SJSA1 (cell line): Measurements from ENCODE around the gene DNAJC9. TPM values are rescaled to one million over a fixed set of nuclear protein-coding genes. Genes with fewer than 3 reads are reported as not detected.
"Not testable (repeated sequence)": the region's sequence is repeated elsewhere in the genome, so short reads cannot be mapped to it uniquely, and the experiment has no call there.

ENCODE experiments used
- DNase-seq, 2 experiments: peaks; one replicate each; pipeline ENCODE4 v3.0.0-alpha.2; 2015 to 2020; ENCODE audit warnings: low spot score in 2 of 2, low read depth in 1 of 2
- H3K27ac ChIP-seq: fragments of 250-450 bp; sonication (Bioruptor Pico); 2 replicates; pipeline ENCODE4 v1.5.1; 2020; ENCODE audit warnings: mild to moderate bottlenecking, moderate library complexity
- H3K27me3 ChIP-seq: fragments of 250-450 bp; sonication (Bioruptor Pico); replicated peaks from 2 replicates; pipeline ENCODE4 v1.5.1; 2020; ENCODE audit warnings: mild to moderate bottlenecking, moderate library complexity
- H3K36me3 ChIP-seq: fragments of 250-450 bp; sonication (Bioruptor Pico); 2 replicates; pipeline ENCODE4 v1.5.1; 2020; ENCODE audit warnings: mild to moderate bottlenecking
- H3K4me1 ChIP-seq: fragments of 250-450 bp; sonication (Bioruptor Pico); replicated peaks from 2 replicates; pipeline ENCODE4 v1.6.1; 2021; ENCODE audit warnings: mild to moderate bottlenecking
- H3K4me3 ChIP-seq: fragments of 250-450 bp; sonication (Bioruptor Pico); 2 replicates; pipeline ENCODE4 v1.5.1; 2020; ENCODE audit warnings: mild to moderate bottlenecking
- H3K9me3 ChIP-seq: fragments of 250-450 bp; sonication (Bioruptor Pico); replicated peaks from 2 replicates; pipeline ENCODE4 v1.5.1; 2020; ENCODE audit warnings: mild to moderate bottlenecking
- total RNA-seq: library from RNA; depleted of rRNA; stranded (reverse); fragments of >200 nt; shearing (Covaris generic); gene quantifications from 2 replicates; pipeline ENCODE4 v1.2.3, GENCODE V29; 2014; rRNA removed

Gene DNAJC9, protein sequence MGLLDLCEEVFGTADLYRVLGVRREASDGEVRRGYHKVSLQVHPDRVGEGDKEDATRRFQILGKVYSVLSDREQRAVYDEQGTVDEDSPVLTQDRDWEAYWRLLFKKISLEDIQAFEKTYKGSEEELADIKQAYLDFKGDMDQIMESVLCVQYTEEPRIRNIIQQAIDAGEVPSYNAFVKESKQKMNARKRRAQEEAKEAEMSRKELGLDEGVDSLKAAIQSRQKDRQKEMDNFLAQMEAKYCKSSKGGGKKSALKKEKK
- total RNA-seq = 85.5 and 106 TPM in 2 replicates

GRCh38 chr10:73246646-73247508 lies at the start of gene DNAJC9:
DNAJC9 (minus strand) TSS chr10:73247255; CDS start chr10:73247189, 66 bp downstream.
- peak; percentile 95 to 96 for DNase-seq
- H3K27ac ChIP-seq = peak within 1 kb of the TSS; percentile 87
- no peaks in the 10 kb centered on the region for H3K9me3 ChIP-seq
- peaks cover 22% of the 10 kb centered on the region for H3K4me1 ChIP-seq
- peaks cover 79% of the 10 kb centered on the region for H3K36me3 ChIP-seq
- H3K27me3 ChIP-seq = no peaks in the 10 kb centered on the region
- peak within 1 kb of the TSS; percentile 85 for H3K4me3 ChIP-seq

DNA sequence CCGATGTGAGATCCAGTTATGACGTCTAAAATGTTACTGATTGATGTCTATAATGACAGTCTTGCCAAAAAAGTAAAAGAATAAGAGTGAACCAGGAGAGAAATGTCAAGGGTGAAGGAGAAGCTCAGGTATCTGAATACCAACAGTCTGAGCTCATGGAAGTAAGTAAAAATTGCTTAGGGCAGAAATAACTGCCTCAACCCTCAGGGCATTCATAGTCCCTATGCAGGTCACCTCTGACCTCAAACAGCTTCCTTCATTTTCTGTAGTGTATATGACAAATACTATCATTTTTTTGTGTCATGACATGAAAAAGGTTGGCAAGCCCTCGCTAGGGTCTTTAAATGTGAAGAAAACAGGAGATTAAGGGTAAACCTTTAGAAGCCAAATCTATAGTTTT lies 46.4 kb upstream of the DNAJC9 start:
- Histone ChIP-seq H3K4me1 (no peaks in the 10 kb centered on the region), H3K27me3 (no peaks in the 10 kb centered on the region; the same call in 1 of the 2 replicates), H3K4me3 (no peak overlapping the region), H3K36me3 (no peaks in the 10 kb centered on the region), H3K9me3 (no peaks in the 10 kb centered on the region), H3K27ac (no peak overlapping the region)
- DNase-seq = no peak

DNA sequence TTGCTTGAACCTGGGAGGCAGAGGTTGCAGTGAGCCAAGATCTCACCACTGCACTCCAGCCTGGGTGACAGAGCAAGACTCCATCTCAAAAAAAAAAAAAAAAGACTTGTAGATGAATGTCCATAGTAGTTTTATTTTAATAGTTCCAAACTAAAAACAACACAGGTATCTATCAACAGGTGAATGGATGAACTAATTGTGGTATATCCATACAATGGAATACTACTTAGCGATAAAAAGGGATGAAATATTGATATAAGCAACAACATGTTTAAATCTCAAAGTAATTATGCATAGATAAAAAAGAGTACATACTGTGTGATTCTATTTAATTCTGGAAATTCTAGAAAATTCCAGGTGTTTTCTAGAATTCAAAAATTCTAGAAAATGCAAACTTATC lies 42.9 kb upstream of the DNAJC9 start:
- H3K4me1 ChIP-seq = no peaks in the 10 kb centered on the region
- no peaks in the 10 kb centered on the region for H3K27me3 ChIP-seq
- H3K27ac ChIP-seq = no peak overlapping the region
- DNase-seq = no peak
- no peak overlapping the region for H3K4me3 ChIP-seq
- no peaks in the 10 kb centered on the region for H3K36me3 ChIP-seq
- H3K9me3 ChIP-seq = no peaks in the 10 kb centered on the region

GRCh38 chr10:73287441-73287840 lies 40.4 kb upstream of the DNAJC9 start:
- Histone ChIP-seq H3K27ac (no peak overlapping the region), H3K36me3 (no peaks in the 10 kb centered on the region), H3K4me1 (no peaks in the 10 kb centered on the region), H3K4me3 (no peak overlapping the region), H3K27me3 (no peaks in the 10 kb centered on the region), H3K9me3 (no peaks in the 10 kb centered on the region)
- no peak for DNase-seq

- DNase-seq = no peak
- H3K27me3 ChIP-seq = no peaks in the 10 kb centered on the region
- H3K4me1 ChIP-seq = peaks cover 4% of the 10 kb centered on the region
- no peaks in the 10 kb centered on the region for H3K9me3 ChIP-seq
- H3K27ac ChIP-seq = no peak overlapping the region
- no peaks in the 10 kb centered on the region for H3K36me3 ChIP-seq
- no peak overlapping the region for H3K4me3 ChIP-seq
These were observed 34.0 kb upstream of the DNAJC9 start for GRCh38 chr10:73281097-73281496.

DNA sequence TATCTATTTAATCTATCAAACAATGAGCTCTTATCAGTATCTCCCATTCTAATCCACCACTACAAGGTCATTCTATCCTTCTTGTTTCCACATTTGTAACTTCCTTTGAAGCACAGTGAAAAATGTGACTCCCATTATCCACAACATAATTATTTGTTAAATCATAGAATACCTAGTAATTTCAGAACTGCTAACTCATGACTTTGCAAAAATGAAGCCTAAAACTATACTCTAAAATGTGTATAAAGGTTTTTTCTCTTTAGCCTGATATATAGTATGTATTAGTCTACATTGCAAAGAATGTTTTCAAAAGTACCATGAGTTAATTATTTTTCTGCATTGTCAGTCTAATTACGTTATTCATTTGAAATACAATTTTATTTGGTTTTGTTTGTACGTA lies 17.4 kb upstream of the DNAJC9 start:
- Histone ChIP-seq H3K4me1 (peaks cover 11% of the 10 kb centered on the region), H3K4me3 (no peak overlapping the region), H3K27me3 (no peaks in the 10 kb centered on the region), H3K36me3 (no peaks in the 10 kb centered on the region), H3K27ac (no peak overlapping the region), H3K9me3 (peaks cover 2% of the 10 kb centered on the region; the same call in 1 of the 2 replicates)
- no peak for DNase-seq

GRCh38 chr10:73263693-73264347 lies 16.8 kb upstream of the DNAJC9 start:
- Histone ChIP-seq H3K9me3 (peaks cover 6% of the 10 kb centered on the region; the same call in 1 of the 2 replicates), H3K36me3 (no peaks in the 10 kb centered on the region), H3K27me3 (no peaks in the 10 kb centered on the region), H3K4me1 (peaks cover 11% of the 10 kb centered on the region), H3K4me3 (no peak overlapping the region), H3K27ac (no peak overlapping the region)
- peak in 1 of 2 experiments; percentile 44 for DNase-seq

GRCh38 chr10:73262880-73263555 lies 16.0 kb upstream of the DNAJC9 start:
- DNase-seq = no peak
- no peak overlapping the region for H3K4me3 ChIP-seq
- no peaks in the 10 kb centered on the region for H3K36me3 ChIP-seq
- peaks cover 11% of the 10 kb centered on the region for H3K4me1 ChIP-seq
- H3K27me3 ChIP-seq = no peaks in the 10 kb centered on the region
- peaks cover 6% of the 10 kb centered on the region; the same call in 1 of the 2 replicates for H3K9me3 ChIP-seq
- no peak overlapping the region for H3K27ac ChIP-seq

- peak; percentile 44 to 70 for DNase-seq
- Histone ChIP-seq H3K27me3 (no peaks in the 10 kb centered on the region), H3K27ac (peak overlapping the region; percentile 47; the same call in 1 of the 2 replicates), H3K4me1 (peaks cover 11% of the 10 kb centered on the region), H3K9me3 (peaks cover 6% of the 10 kb centered on the region; the same call in 1 of the 2 replicates), H3K36me3 (no peaks in the 10 kb centered on the region), H3K4me3 (no peak overlapping the region)
These were observed 15.2 kb upstream of the DNAJC9 start for GRCh38 chr10:73262105-73262730.

DNA sequence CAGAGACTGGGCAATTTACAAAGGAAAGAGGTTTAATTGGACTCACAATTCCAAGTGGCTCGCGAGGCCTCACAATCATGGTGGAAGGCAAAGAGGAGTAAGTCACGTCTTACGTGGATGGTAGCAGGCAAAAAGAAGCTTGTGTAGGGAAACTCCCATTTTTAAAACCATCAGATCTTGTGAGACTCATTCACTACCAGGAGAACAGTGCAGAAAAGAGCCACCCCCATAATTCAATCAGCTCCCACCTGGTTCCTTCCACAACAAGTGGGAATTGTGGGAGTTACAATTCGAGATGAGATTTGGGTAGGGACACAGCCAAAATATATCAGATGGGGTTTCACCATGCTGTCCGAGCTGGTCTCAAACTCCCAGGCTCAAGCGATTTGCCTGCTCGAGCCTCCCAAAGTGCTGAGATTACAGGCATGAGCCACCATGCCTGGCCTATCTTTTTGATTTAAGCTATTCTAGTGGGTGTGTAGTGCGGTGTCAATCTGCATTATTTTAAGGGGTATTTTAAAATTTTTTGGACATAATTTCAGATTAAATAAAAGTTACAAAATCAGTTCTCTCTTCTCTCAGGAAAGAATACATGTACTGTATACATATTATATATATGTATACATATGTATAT lies 14.4 kb upstream of the DNAJC9 start:
- H3K4me1 ChIP-seq = peaks cover 11% of the 10 kb centered on the region
- no peak overlapping the region for H3K4me3 ChIP-seq
- no peaks in the 10 kb centered on the region for H3K36me3 ChIP-seq
- DNase-seq = no peak
- H3K9me3 ChIP-seq = peaks cover 6% of the 10 kb centered on the region; the same call in 1 of the 2 replicates
- peak overlapping the region; percentile 47 for H3K27ac ChIP-seq
- H3K27me3 ChIP-seq = no peaks in the 10 kb centered on the region

DNA sequence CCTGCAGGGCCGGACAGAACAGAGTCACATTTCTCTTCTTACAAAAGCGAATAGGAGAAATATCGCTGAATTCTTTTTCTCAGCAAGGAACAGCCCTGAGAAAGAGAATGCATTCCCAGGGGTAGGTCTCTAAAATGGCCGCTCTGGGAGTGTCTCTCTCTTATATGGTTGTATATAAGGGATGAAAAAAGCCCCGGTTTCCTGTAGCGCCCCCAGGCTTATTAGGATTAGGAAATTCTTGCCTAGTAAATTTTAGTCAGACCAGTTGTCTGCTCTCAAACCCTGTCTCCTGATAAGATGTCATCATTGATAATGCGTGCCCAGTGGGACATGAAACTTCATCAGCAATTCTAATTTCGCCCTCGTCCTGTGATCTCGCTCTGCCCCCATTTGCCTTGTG lies 11.6 kb upstream of the DNAJC9 start:
- H3K4me1 ChIP-seq, H3K27ac ChIP-seq, H3K9me3 ChIP-seq, H3K36me3 ChIP-seq, H3K4me3 ChIP-seq, H3K27me3 ChIP-seq, DNase-seq: not testable (repeated sequence)

DNA sequence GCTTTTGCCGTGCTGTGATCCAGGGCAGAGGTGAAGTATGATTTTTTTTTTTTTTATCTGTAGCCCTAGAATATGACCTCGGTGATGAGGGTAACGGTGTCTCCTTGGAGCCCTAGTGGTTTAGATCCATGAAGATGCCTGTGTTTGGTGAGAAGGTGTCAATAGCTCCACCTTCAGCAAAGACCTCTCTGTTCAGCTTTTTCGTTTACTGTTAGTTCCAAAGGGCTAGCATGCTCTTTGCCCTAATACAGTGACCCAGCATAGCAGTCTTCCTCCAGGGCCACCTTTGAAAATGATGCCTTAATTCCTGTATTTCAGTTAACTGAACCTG lies 6.1 kb upstream of the DNAJC9 start:
- Histone ChIP-seq H3K4me3 (peak overlapping the region; percentile 63), H3K4me1 (peaks cover 10% of the 10 kb centered on the region), H3K27ac (no peak overlapping the region), H3K9me3 (no peaks in the 10 kb centered on the region), H3K36me3 (peaks cover 33% of the 10 kb centered on the region), H3K27me3 (no peaks in the 10 kb centered on the region)
- no peak for DNase-seq
